IMR-90 (cell line): ENCODE data around the gene SENP2. TPM values are rescaled to one million over a fixed set of nuclear protein-coding genes. Genes with fewer than 3 reads are reported as not detected.

Source experiments
- ATAC-seq: fragments of 200-7000 bp; cut with Tn5 transposase; 2 replicates; pipeline ENCODE4 v1.9.1; 2020; ENCODE audit warnings: low read depth, mild to moderate bottlenecking, moderate library complexity
- BruUV-seq: library from RNA; stranded (reverse); fragments of 400-500 nt; replicated peaks from 2 replicates; lab custom pipeline; 2021; lab: Mats Ljungman, UMichigan
- CTCF ChIA-PET: fragments of 300-600 bp; formaldehyde crosslinking; extraction: SDS; loops from one replicate; lab custom pipeline; 2021; ENCODE audit warnings: antibody characterized with exemption; lab: Yijun Ruan, JAX
- POLR2A ChIA-PET: fragments of 300-600 bp; sonication (Branson Sonifier 250); formaldehyde crosslinking; loops from one replicate; lab custom pipeline; 2022; ENCODE audit warnings: antibody characterized with exemption; ENCODE audit not compliant: unreplicated experiment; lab: Charles Lee
- DNase-seq: peaks from one replicate; pipeline ENCODE4 v3.0.0; 2013
- H2AFZ ChIP-seq: replicated peaks from 2 replicates; pipeline ENCODE3; 2013; ENCODE audit warnings: low read length, mild to moderate bottlenecking; ENCODE audit not compliant: poor library complexity
- H2AK5ac ChIP-seq: 2 replicates; pipeline ENCODE4 v1.6.1; 2013; ENCODE audit warnings: low read depth, low read length, inconsistent platforms
- H2AK9ac ChIP-seq: replicated peaks from 2 replicates; pipeline ENCODE3; 2013; ENCODE audit warnings: mild to moderate bottlenecking, low read depth, low read length, moderate library complexity; ENCODE audit not compliant: poor library complexity
- H2BK120ac ChIP-seq: 2 replicates; pipeline ENCODE4 v1.6.1; 2013; ENCODE audit warnings: low read depth, low read length, inconsistent platforms
- H2BK15ac ChIP-seq: 3 replicates; pipeline ENCODE4 v1.6.1; 2013; ENCODE audit warnings: low read depth, low read length, inconsistent platforms
- H2BK20ac ChIP-seq: 2 replicates; pipeline ENCODE4 v1.6.1; 2013; ENCODE audit warnings: low read depth, mild to moderate bottlenecking, inconsistent platforms, low read length, moderate library complexity
- H2BK5ac ChIP-seq: 2 replicates; pipeline ENCODE4 v1.6.1; 2013; ENCODE audit warnings: mild to moderate bottlenecking, low read depth, low read length, inconsistent platforms; ENCODE audit not compliant: poor library complexity, severe bottlenecking
- H3K14ac ChIP-seq: replicated peaks from 2 replicates; pipeline ENCODE4 v1.6.1; 2013; ENCODE audit warnings: low read depth, low read length, inconsistent platforms
- H3K18ac ChIP-seq: 2 replicates; pipeline ENCODE4 v1.6.1; 2013; ENCODE audit warnings: low read depth, low read length, control low read depth
- H3K23ac ChIP-seq: 2 replicates; pipeline ENCODE4 v1.6.1; 2013; ENCODE audit warnings: low read depth, low read length, inconsistent platforms
- H3K27ac ChIP-seq: 2 replicates; pipeline ENCODE4 v1.5.1; 2013; ENCODE audit warnings: mild to moderate bottlenecking, control low read depth, low read length; ENCODE audit not compliant: insufficient read depth
- H3K27me3 ChIP-seq: 2 replicates; pipeline ENCODE4 v1.6.1; 2013; ENCODE audit warnings: low read length; ENCODE audit not compliant: control insufficient read depth, insufficient read depth
- H3K36me3 ChIP-seq: 2 replicates; pipeline ENCODE4 v1.6.1; 2013; ENCODE audit warnings: low read length, mixed read lengths; ENCODE audit not compliant: control insufficient read depth, insufficient read depth
- H3K4ac ChIP-seq: 2 replicates; pipeline ENCODE4 v1.6.1; 2013; ENCODE audit warnings: low read depth, low read length, inconsistent platforms
- H3K4me1 ChIP-seq: 2 replicates; pipeline ENCODE4 v1.6.1; 2013; ENCODE audit warnings: low read length, mixed read lengths; ENCODE audit not compliant: control insufficient read depth, insufficient read depth
- H3K4me2 ChIP-seq: 2 replicates; pipeline ENCODE4 v1.6.1; 2013; ENCODE audit warnings: low read depth, mild to moderate bottlenecking, control low read depth, low read length, moderate library complexity
- H3K4me3 ChIP-seq: 2 replicates; pipeline ENCODE4 v1.5.1; 2013; ENCODE audit warnings: low read depth, mild to moderate bottlenecking, control low read depth, low read length, moderate library complexity; ENCODE audit not compliant: insufficient read depth
- H3K56ac ChIP-seq: 2 replicates; pipeline ENCODE4 v1.6.1; 2013; ENCODE audit warnings: low read length, inconsistent platforms; ENCODE audit not compliant: insufficient read depth; ENCODE audit errors: extremely low read depth
- H3K79me1 ChIP-seq, 2 experiments: 2 replicates each; pipeline ENCODE4 v1.6.1; 2013; ENCODE audit warnings: low read length in 2 of 2, inconsistent platforms in 1 of 2, low read depth in 1 of 2
- H3K9ac ChIP-seq: 2 replicates; pipeline ENCODE4 v1.6.1; 2013; ENCODE audit warnings: low read depth, low read length, control low read depth
- H3K9me1 ChIP-seq: 2 replicates; pipeline ENCODE4 v1.6.1; 2013; ENCODE audit warnings: low read length, inconsistent platforms; ENCODE audit not compliant: insufficient read depth
- H3K9me3 ChIP-seq: 2 replicates; pipeline ENCODE4 v1.6.1; 2013; ENCODE audit warnings: low read length; ENCODE audit not compliant: control insufficient read depth, insufficient read depth
- H4K20me1 ChIP-seq: 2 replicates; pipeline ENCODE4 v1.6.1; 2013; ENCODE audit warnings: low read length, inconsistent platforms; ENCODE audit not compliant: insufficient read depth
- H4K5ac ChIP-seq: 2 replicates; pipeline ENCODE4 v1.6.1; 2013; ENCODE audit warnings: mild to moderate bottlenecking, low read depth, low read length, control low read depth
- H4K8ac ChIP-seq, 2 experiments: 2 replicates each; pipeline ENCODE4 v1.6.1; 2013; ENCODE audit warnings: low read depth in 2 of 2, low read length in 2 of 2, control low read depth in 1 of 2, inconsistent platforms in 1 of 2
- H4K91ac ChIP-seq: 2 replicates; pipeline ENCODE4 v1.6.1; 2013; ENCODE audit warnings: low read depth, low read length, inconsistent platforms; ENCODE audit not compliant: insufficient read depth
- BHLHE40 ChIP-seq: fragments of 150-350 bp; IDR thresholded peaks from 2 replicates; pipeline ENCODE4 v1.6.1; 2016; ENCODE audit warnings: mild to moderate bottlenecking, low read depth, low read length
- CEBPB ChIP-seq: IDR thresholded peaks from 2 replicates; pipeline ENCODE4 v1.6.1; 2012; ENCODE audit warnings: low read depth, low read length, improper control_type of control experiment
- CHD1 ChIP-seq: IDR thresholded peaks from 2 replicates; pipeline ENCODE4 v1.6.1; 2012; ENCODE audit warnings: low read depth, low read length, improper control_type of control experiment
- CTCF ChIP-seq: conservative IDR thresholded peaks from 2 replicates; pipeline ENCODE4 v1.5.1; 2012; ENCODE audit warnings: mild to moderate bottlenecking, low read depth, low read length, improper control_type of control experiment
- FOS ChIP-seq: fragments of 150-350 bp; IDR thresholded peaks from 2 replicates; pipeline ENCODE4 v1.6.1; 2016; ENCODE audit warnings: low read depth, low read length
- MXI1 ChIP-seq: IDR thresholded peaks from 2 replicates; pipeline ENCODE4 v1.6.1; 2012; ENCODE audit warnings: low read depth, mild to moderate bottlenecking, low read length, moderate library complexity, borderline replicate concordance
- NFE2L2 ChIP-seq: fragments of 150-350 bp; IDR thresholded peaks from 2 replicates; pipeline ENCODE4 v1.6.1; 2016; ENCODE audit warnings: low read depth, mild to moderate bottlenecking, low read length
- POLR2A ChIP-seq: IDR thresholded peaks from 2 replicates; pipeline ENCODE4 v1.6.1; 2012; ENCODE audit warnings: mild to moderate bottlenecking, low read depth, low read length
- RAD21 ChIP-seq: IDR thresholded peaks from 2 replicates; pipeline ENCODE4 v1.6.1; 2012; ENCODE audit warnings: low read length, improper control_type of control experiment
- RCOR1 ChIP-seq: IDR thresholded peaks from 2 replicates; pipeline ENCODE4 v1.6.1; 2012; ENCODE audit warnings: mild to moderate bottlenecking, low read length, improper control_type of control experiment; ENCODE audit not compliant: insufficient replicate concordance
- RFX5 ChIP-seq: IDR thresholded peaks from 2 replicates; pipeline ENCODE4 v1.8.0; 2012; ENCODE audit warnings: low read depth, mild to moderate bottlenecking, low read length, moderate library complexity
- SMC3 ChIP-seq: fragments of 150-350 bp; IDR thresholded peaks from 2 replicates; pipeline ENCODE4 v1.6.1; 2016; ENCODE audit warnings: low read depth, mild to moderate bottlenecking, antibody characterized with exemption, low read length, moderate library complexity
- WGBS, 2 experiments: methylation state at CpG; one replicate each; pipeline versions ENCODE4 v1.1.5 to v1.1.7; 2013; ENCODE audit warnings: missing lambda C conversion rate in 2 of 2; ENCODE audit not compliant: insufficient read length in 1 of 2; ENCODE audit errors: extremely low coverage in 2 of 2; 5-methylcytosine and 5-hydroxymethylcytosine counted together
- dilution Hi-C: fragments of 300-500 bp; cut with HindIII; formaldehyde crosslinking; loops from one replicate; pipeline ENCODE4 v1.14.3; 2018; ENCODE audit warnings: low sequenced_read_pairs; ENCODE audit not compliant: unreplicated experiment
- in situ Hi-C: fragments of 300-500 bp; cut with MboI; formaldehyde crosslinking; loops from 3 replicates; pipeline ENCODE4 v1.14.3; 2019; ENCODE audit warnings: low sequenced_read_pairs, inconsistent platforms, mixed read lengths
- intact Hi-C: fragments of 100-400 bp; cut with micrococcal nuclease; formaldehyde crosslinking; loops from 2 replicates; pipeline ENCODE4 v1.10.0; 2022
- polyA plus RNA-seq, 3 experiments: library from polyadenylated mRNA; depleted of rRNA; stranded (reverse); fragments of >200 nt; gene quantifications; 2 replicates each; pipeline ENCODE4 v1.2.3, GENCODE V29; 2012; ENCODE audit warnings: low replicate concordance in 1 of 3
- total RNA-seq: library from RNA; depleted of rRNA; stranded (reverse); fragments of >200 nt; gene quantifications from 2 replicates; pipeline ENCODE4 v1.2.3, GENCODE V29; 2012
- TF ChIP-seq, protein P1 (sequence below): fragments of 150-350 bp; IDR thresholded peaks from 2 replicates; pipeline ENCODE4 v1.6.1; 2017; ENCODE audit warnings: mild to moderate bottlenecking, antibody characterized with exemption, low read length, low read depth
- TF ChIP-seq, protein P2 (sequence below): fragments of 150-350 bp; IDR thresholded peaks from 2 replicates; pipeline ENCODE4 v1.6.1; 2016; ENCODE audit warnings: low read depth, mild to moderate bottlenecking, low read length, moderate library complexity, borderline replicate concordance

The SENP2 gene
- total and polyA plus RNA-seq, 2 of the 4 experiments (the other 2 are of a cell fraction), result 9.4 to 15.2 TPM

DNA sequence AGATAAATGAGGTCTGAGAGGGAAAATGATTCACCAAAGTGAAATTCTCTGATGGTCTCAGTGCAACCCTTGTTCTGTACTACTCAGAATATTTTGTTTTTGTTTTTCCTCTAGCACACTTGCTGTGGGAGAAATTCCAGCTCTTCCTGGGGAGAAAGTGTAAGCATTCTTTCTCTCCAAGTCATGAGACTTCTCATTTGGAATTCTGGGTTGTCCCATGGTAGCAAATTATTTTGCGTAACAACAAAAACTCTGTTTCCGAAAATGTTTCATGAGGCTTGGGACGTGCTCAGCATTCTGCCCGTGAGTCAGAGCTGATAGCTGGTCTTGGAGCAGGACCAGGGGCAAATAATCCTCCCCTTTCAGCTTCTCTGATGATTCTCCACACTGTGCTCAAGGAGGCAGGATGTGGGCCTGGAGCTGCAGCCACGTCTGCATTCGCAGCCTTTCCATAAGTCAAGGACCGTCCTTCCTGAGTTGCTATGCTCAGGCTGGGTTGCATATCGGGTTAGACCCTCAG, 70.3 kb downstream of the SENP2 start:
- peak overlapping the region; percentile 68 for H2BK20ac ChIP-seq
- DNase-seq, result peak; percentile 99
- H3K14ac ChIP-seq, result peak overlapping the region; percentile 35
- intact Hi-C loops, result no loop called here
- WGBS, 2 experiments, result no CpG with 5 or more reads among the region's 8 CpGs
- H2AFZ ChIP-seq, result peak overlapping the region; percentile 0
- H3K18ac ChIP-seq, result peak overlapping the region; percentile 14; the same call in 1 of the 2 replicates
- H3K23ac ChIP-seq, result peak overlapping the region; percentile 30; the same call in 1 of the 2 replicates
- H3K4ac ChIP-seq, result peak overlapping the region; percentile 80
- peaks cover 31% of the 10 kb centered on the region for H3K4me1 ChIP-seq
- no peaks in the 10 kb centered on the region for H3K9me3 ChIP-seq
- peak overlapping the region; percentile 50 for H2BK120ac ChIP-seq
- POLR2A ChIA-PET, result interaction anchor here (0.7 kb wide), 1 partner anchor 167 kb away, joined by 3 read pairs; no protein-coding TSS in a partner anchor
- in situ Hi-C loops, result loop anchor here (25.0 kb wide), 2 partner anchors 256 to 606 kb away; no protein-coding TSS in a partner anchor
- H3K9me1 ChIP-seq, result peaks cover 39% of the 10 kb centered on the region
- peaks cover 33 to 71% of the 10 kb centered on the region in 2 experiments for H3K79me1 ChIP-seq
- H3K36me3 ChIP-seq, result peaks cover 54% of the 10 kb centered on the region
- H3K4me3 ChIP-seq, result no peak overlapping the region
- H4K8ac ChIP-seq, result peak overlapping the region in 1 of 2 experiments; percentile 69; a peak in 2 of 4 replicates
- peak; percentile 74 for ATAC-seq
- H3K9ac ChIP-seq, result 0 out of 2 replicates have a peak overlapping the region, but pooled peaks have one; percentile 2
- no peak overlapping the region for H2BK15ac ChIP-seq
- peaks cover 69% of the 10 kb centered on the region for H4K20me1 ChIP-seq
- peak overlapping the region; percentile 90; the same call in 1 of the 2 replicates for H3K27ac ChIP-seq
- peak overlapping the region; percentile 83 for H4K91ac ChIP-seq
- dilution Hi-C loops, result no loop called here
- BruUV-seq, result no TSS peak
- no peaks in the 10 kb centered on the region for H3K27me3 ChIP-seq
- peak overlapping the region; percentile 73 for H2BK5ac ChIP-seq
- H3K56ac ChIP-seq, result peak overlapping the region; percentile 52; the same call in 1 of the 2 replicates
- H4K5ac ChIP-seq, result peak overlapping the region; percentile 7; the same call in 1 of the 2 replicates
- peak overlapping the region; percentile 26 for H2AK9ac ChIP-seq
- CTCF ChIA-PET, result interaction anchor here (0.5 to 1.4 kb wide), 4 partner anchors 27 to 298 kb away, joined by 3 to 4 read pairs (median 3); partner anchors contain the start of gene SENP2
- H2AK5ac ChIP-seq, result no peak overlapping the region; the same call in 1 of the 2 replicates
- H3K4me2 ChIP-seq, result 0 out of 2 replicates have a peak overlapping the region, but pooled peaks have one; percentile 8
- TF ChIP-seq SMC3 (no peak), RFX5 (no peak), NFE2L2 (peak; percentile 36; the same call in 1 of the 2 replicates), BHLHE40 (peak; percentile 85), CTCF (no peak), CHD1 (no peak), POLR2A (peak; percentile 91), MXI1 (0 out of 2 replicates have a peak, but pooled peaks have one; percentile 53), CEBPB (peak; percentile 87), FOS (peak; percentile 82), RAD21 (no peak), RCOR1 (peak; percentile 27)
- TF ChIP-seq, protein P1, sequence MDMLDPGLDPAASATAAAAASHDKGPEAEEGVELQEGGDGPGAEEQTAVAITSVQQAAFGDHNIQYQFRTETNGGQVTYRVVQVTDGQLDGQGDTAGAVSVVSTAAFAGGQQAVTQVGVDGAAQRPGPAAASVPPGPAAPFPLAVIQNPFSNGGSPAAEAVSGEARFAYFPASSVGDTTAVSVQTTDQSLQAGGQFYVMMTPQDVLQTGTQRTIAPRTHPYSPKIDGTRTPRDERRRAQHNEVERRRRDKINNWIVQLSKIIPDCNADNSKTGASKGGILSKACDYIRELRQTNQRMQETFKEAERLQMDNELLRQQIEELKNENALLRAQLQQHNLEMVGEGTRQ, result no peak
- TF ChIP-seq, protein P2, sequence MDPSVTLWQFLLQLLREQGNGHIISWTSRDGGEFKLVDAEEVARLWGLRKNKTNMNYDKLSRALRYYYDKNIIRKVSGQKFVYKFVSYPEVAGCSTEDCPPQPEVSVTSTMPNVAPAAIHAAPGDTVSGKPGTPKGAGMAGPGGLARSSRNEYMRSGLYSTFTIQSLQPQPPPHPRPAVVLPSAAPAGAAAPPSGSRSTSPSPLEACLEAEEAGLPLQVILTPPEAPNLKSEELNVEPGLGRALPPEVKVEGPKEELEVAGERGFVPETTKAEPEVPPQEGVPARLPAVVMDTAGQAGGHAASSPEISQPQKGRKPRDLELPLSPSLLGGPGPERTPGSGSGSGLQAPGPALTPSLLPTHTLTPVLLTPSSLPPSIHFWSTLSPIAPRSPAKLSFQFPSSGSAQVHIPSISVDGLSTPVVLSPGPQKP, result no peak
